Prostate gland (tissue), 2 donors: ENCODE measurements around the gene G2E3.

ENCODE experiments used
- CTCF ChIP-seq, 4 experiments: fragments of 200-600 bp in 2 of 4; fragments of 450-650 bp in 2 of 4; sonication (generic) in 2 of 4; IDR thresholded peaks; 1 replicate in 3 of 4; 2 replicates in 1 of 4; pipeline ENCODE4 v1.5.1; 2016 to 2019; ENCODE audit warnings: antibody characterized with exemption in 4 of 4, mild to moderate bottlenecking in 2 of 4, moderate library complexity in 2 of 4
- POLR2A ChIP-seq: fragments of 450-650 bp; IDR thresholded peaks from one replicate; pipeline ENCODE4 v1.6.1; 2016; ENCODE audit warnings: antibody characterized with exemption, mild to moderate bottlenecking
- POLR2AphosphoS5 ChIP-seq: sonication (generic); formaldehyde crosslinking; IDR thresholded peaks from one replicate; pipeline ENCODE4 v1.6.1; 2017; ENCODE audit warnings: antibody characterized with exemption

- TF ChIP-seq POLR2AphosphoS5 (no peak), CTCF (IDR thresholded peaks at IDR 0.05) (no peak), POLR2A (no peak)
Observed at GRCh38 chr14:30655658-30656057, 96.7 kb downstream of the G2E3 start.
